Measurements from ENCODE around the gene PLD2.

DNA sequence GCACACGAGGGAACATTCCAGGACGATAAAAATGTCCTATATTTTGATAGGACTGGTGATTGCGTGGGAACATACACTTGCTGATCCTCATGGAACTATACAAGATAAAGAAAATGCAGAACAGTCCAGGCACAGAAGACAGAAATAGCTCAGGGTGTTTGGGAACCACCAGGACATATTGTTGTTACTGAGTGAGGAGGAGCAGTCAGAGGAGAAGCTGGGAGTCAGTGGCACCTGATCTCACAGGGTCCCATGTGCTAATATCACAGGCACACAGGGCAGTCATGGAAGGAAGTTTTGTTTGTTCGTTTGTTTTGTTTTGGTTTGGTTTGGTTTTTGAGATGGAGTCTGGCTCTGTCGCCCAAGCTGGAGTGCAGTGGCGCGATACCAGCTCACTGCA, 5.7 kb downstream of the PLD2 start:
- TF ChIP-seq GATA2 (IDR thresholded peaks at IDR 0.05; ENCODE audit: low read depth, low read length), result no peak
- TF ChIP-seq GATA3 (IDR thresholded peaks at IDR 0.05; ENCODE audit: low read depth, low read length), result no peak

Data from SH-SY5Y (cell line).